GM10847 (cell line): ENCODE results near the gene SDC4.

ENCODE experiments used
- POLR2A ChIP-seq: IDR thresholded peaks from 2 replicates; pipeline ENCODE4 v1.6.1; 2011; ENCODE audit not compliant: insufficient read length; ENCODE audit errors: extremely low read depth

SDC4 gene

DNA sequence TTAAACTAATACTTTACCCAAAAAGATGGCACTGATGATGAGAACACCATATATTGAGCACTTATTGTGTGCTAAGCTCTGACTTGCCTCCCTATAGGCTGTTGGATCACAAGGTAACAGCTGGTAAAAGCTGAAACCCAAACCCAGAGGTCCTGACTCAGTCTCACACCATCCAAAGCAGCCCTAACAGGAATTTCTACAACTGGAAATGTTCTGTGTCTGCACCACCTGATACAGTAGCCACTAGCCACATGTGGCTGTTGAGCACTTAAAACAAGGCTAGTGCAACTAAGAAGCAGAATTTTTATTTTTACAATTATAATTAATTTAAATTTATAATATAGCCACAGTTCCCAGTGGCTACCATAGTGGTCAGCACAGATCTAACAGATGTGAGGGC, 24.5 kb downstream of the SDC4 start:
- no peak for TF ChIP-seq POLR2A

DNA sequence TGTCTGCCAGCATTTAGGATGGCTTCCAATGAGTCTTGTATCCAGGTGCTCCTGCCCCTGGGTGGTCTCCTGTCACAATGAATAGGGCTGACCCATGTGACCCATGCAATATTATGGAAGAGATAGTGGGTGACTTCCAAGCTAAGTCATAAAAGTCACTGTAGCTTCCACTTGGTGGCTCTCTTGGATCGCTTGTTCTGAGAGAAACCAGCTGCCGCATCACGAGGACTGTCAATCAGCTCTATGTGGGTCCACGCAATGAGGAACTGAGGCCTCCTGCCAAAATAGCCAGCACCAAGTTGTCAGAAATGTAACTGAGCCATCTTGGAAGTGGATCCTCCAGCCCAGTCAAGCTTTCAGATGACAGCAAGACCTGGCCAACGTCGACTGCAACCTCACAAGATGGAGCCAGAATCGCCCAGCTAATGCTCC, 25.3 kb downstream of the SDC4 start:
- TF ChIP-seq POLR2A, result no peak

DNA sequence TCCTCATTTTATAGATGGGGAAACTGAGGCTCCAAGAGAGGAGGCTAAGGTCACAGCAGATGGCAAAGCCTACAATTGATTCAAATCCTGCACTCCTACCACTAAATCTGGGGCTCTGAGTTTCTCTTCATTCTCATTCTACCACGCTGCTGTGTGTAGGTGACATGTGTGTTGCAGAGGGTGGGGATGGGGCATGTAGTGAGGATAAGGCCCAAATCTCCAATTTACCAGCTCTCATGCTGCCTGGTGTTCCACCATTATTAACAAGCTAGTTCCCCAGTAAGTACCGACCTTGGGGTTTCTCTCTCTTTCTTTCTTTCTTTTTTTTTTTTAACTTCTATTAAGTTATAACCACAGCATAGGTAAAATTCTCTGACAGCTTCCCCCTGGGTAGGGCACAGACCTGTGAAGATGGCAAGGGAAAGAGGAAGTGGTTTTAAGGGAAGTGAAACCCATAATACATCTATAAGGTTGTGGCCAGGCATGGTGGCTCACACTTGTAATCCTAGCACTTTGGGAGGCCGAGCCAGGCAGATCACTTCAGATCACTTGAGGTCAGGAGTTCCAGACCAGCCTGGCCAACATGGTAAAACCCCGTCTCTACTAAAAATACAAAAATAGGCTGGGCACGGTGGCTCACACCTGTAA, 27.2 kb downstream of the SDC4 start:
- no peak for TF ChIP-seq POLR2A

DNA sequence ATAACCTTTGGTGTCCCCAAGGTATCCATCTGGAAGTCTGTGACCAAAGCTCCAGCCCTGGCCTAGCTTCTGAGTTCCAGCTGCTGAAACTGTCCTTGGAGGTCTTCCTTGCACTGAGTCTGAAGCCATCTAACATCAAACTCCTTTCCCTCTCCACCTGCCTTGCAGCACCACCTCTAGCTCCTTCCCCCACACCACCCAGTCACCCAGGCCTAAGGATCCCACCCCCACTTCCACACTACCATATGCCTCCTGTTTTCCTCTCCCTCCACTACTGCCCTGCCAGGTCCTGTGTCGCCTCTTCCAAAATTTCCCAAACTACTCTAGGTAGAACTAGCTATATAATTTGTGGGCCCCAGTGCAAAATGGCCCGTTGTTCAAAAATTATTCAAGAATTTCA, 29.3 kb downstream of the SDC4 start:
- TF ChIP-seq POLR2A, result no peak

DNA sequence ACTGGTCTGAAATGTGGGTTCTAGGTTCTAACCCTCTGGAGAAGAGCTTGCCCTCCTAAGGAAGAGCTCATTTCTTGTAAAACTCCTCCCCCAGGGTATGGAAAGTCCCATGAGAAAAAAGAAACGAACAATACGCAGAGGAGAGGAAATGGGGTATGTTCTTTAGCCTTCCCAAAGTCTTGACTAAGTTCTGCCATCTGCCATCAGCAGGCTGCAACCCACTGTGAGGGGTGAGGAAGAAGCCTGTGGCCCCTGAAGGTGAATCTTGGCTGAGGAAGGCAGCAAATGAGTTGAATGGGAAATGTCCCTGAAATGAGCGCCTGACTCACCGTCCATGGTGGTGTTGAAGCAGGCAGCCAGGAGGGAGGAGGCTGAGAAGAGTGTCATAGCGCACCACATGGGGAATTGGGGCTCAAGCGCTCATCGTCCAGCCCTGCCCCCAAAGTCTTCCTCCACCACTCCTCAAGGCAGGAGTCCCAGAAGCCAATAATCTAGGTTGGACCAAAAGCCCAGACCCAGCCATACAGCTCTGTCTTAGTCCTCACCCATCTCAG, 29.8 kb downstream of the SDC4 start:
- TF ChIP-seq POLR2A, result no peak

DNA sequence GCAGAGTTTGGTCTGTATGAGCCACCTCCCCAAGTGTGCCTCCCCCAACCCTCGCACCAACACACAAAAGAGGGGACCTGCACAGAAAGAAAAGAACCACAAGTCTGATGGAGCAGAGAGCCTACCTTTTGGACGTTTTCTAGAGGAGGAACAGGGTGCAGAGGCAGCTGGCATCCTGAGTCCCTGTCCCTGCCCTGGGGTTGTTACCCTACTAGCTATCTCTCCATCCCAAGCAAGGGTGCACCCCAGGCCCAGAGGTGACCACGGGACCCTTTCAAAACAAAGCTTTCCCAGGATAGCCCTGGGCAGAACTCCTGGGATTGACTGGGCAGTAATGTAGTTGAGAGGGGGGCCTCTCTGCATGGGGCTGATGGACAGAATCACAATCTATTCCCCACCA, 30.4 kb downstream of the SDC4 start:
- no peak for TF ChIP-seq POLR2A

DNA sequence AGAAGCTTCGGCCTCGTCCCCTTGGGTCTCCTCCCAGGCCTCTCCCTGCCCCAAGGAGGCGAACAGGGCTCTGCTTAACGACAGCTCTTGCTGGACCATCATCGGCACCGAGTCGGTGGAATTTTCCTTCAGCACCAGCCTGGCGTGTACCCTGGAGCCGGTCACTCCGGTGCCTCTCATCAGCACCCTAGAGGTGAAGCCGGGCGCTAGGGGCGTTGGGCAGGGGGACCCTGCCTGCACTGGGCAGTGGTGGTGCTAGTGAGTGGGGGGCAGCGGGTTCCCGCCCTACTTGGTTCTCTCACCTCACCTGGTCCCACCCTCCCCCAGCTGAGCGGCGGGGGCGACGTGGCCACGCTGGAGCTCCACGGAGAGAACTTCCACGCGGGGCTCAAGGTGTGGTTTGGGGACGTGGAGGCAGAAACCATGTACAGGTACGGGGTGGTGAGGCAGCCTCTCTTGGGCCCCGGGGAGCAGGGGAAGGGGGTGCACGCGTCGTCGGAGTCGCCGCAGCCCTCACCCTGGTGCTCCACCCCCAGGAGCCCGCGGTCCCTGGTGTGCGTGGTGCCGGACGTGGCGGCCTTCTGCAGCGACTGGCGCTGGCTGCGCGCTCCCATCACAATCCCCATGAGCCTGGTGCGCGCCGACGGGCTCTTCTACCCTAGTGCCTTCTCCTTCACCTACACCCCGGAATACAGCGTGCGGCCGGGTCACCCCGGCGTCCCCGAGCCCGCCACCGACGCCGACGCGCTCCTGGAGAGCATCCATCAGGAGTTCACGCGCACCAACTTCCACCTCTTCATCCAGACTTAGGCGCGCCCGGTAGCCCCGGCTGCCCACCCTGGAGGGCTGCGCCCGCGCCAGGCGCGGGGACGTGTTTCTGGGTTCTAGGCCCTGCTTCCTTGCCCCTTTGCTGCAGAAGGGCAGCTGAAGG, 31.8 kb downstream of the SDC4 start:
- no peak for TF ChIP-seq POLR2A

DNA sequence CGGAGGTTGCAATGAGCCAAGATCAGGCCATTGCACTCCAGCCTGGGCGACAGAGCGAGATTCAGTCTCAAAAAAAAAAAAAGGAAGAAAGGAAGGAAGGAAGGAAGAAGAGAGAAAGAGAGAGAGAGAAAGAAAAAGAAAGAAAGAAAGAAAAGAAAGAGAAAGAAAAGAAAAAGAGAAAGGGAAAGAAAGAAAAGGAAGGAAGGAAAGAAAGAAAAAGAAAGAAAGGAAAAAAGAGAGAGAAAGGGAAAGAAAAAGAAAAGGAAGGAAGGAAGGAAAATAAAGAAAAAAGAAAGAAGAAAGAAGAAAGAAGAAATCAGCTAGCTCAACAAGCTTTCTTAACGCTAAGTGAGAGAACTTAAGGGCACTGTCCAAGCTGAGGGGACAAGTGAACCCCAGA, 32.6 kb downstream of the SDC4 start:
- TF ChIP-seq POLR2A, result no peak

DNA sequence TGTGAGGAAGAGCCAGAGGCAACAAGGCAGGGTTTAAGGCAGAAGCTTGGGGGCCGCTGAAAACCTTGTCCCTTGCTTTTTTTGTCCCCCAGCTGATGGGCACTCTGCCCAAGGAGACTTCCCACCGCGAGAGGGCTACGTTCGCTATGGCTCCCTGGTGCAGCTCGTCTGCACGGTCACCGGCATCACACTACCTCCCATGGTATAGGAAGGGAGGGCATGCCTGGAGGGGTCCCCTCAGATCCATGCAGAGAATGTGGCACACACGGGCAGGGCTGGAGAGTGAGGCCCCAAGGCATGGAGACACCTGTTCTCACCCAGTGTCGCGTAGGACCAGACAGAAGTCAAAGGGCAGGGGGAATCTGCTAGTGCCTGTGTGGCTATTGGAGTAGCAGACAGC, 34.3 kb downstream of the SDC4 start:
- no peak for TF ChIP-seq POLR2A

DNA sequence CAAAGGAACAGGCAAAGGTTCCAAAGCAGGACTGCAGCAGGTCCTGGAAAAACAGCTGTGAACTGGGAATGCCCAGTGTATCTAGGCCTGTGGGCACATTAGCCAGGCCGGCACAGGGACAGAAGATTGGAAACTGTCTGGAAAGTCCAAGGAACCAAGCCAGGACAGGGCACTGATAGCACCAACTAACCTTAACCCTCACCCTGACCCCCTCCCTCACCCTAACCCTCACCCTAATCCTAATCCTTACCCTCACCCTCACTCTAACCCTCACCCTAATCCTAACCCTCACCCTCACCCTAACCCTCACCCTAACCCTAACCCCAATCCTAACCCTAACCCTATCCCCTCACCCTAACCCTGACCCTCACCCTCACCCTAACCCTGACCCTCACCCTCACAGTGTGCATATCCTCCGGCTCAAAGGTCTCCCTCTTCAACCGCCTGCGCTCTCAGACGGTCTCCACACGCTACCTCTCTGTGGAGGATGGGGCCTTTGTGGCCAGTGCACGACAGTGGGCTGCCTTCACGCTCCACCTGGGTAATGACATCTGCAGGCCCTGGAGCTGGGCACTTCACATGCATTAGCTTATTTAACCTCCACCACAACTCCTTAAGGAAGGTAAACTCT, 35.0 kb downstream of the SDC4 start:
- no peak for TF ChIP-seq POLR2A

DNA sequence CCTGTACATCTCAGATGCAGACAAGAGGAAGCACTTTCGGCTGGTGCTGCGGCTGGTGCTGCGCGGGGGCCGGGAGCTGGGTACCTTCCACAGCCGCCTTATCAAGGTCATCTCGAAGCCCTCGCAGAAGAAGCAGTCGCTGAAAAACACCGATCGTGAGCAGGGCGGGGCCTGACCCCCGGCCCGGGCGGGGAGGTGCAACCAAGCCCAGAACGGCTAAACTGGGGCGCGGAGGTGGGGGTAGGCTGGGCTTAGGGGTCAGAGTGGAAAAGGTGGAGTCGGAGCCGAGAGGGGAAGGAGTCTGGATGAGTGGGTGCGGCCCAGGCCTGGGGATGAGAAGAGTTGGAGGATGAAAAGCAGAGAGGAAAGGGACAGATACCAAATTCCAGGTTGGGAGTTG, 36.0 kb downstream of the SDC4 start:
- TF ChIP-seq POLR2A, result no peak

DNA sequence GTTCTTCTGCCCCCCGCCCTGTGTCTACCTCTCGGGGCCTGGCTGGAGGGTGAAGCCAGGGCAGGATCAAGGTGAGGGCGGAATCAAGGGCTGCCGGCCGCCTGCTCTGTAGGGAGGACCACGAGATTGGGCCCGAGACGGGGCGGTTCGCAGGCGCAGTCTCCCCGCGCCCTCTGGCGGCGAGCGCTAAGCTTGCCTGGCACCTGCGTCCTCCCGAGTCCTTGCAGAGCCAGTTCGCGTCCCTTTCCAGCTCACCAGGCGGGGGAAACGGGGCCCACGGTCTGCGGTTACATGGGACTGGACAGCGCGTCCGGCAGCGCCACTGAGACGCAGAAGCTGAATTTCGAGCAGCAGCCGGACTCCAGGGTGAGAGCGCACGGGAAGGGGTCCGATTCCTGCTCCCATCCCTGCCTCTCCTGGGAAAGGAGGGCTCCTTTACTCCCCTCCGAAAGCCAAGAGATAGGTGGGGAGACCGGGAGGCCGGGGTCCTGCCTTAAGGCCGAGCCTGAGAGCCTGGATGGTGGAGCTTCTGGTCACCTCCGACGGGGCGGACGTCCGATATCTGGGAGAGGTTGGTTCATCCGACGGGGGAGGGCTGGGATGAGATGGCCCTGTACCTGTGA, 36.5 kb downstream of the SDC4 start:
- TF ChIP-seq POLR2A, result no peak

DNA sequence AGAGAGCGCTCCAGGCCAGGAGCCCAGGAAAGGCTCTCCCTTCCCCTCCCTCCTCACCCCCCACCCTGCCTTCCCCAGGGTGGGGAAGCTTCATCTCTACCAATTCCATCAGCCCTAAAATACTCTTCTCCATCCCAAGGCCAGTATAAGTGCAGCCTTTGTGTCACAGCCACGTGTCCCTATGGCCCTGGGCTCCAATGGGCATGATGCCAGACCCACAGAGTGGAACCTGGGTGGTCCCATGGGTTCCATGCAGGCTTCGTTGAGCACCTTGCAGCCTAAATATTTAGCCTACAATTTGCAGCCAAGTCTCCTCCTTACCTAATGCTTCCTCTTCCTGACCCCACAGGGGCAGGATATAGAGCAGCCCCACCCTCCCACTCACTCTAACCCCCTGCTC, 39.1 kb downstream of the SDC4 start:
- no peak for TF ChIP-seq POLR2A

DNA sequence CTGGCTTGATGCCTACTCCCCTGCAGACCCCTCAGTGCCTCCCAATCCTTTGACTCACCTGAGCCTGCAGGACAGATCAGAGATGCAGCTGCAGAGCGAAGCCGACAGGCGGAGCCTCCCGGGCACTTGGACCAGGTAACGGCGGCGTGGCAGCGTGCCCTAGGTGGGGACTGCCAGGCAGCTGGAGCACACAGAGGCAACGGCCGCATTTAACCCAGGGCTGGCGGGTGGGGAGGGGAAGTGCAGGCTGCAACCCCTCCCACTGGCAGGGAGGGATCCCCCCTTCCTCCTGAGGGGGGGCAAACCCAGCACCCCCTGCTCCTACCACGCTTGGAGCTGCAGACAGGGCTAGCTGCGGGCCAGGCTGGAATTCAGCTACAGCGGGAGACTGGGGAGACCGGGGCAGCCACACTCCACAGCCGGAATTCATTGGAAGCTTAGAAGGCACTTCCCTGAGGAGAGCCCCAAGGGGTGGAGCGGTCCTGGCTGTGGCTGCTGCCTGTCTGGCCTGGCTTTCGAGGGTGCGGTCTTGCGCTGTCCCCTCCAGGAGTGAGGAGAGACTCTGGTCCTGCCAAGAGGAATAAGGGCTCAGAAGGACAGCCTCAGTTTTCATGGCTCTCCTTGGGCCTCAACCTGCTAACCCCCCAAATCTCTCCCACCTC, 40.0 kb downstream of the SDC4 start, which contains the start of gene MATN4:
Gene MATN4 (minus strand): TSS at position 183 of the 662 bp plus-strand sequence. CDS start 2,717 bp downstream, outside the sequence.
- TF ChIP-seq POLR2A, result no peak
